HG03460 (cell line): ENCODE measurements around the gene PTGIS.
"Not testable (repeated sequence)": the region's sequence is repeated elsewhere in the genome, so short reads cannot be mapped to it uniquely, and the experiment has no call there.

ENCODE experiments used
- ATAC-seq: cut with Tn5 transposase; IDR thresholded peaks from one replicate; pipeline ENCODE4 v1.9.1; 2021; ENCODE audit not compliant: unreplicated experiment

Gene PTGIS

GRCh38 chr20:49567421-49568277, at the start of gene PTGIS:
PTGIS (minus strand) TSS chr20:49568137; CDS start chr20:49568116, 21 bp downstream.
- no peak for ATAC-seq

GRCh38 chr20:49617394-49617793, 49.5 kb upstream of the PTGIS start:
- not testable (repeated sequence) for ATAC-seq

- no peak for ATAC-seq
Measured at GRCh38 chr20:49616154-49617007, 48.4 kb upstream of the PTGIS start.

- no peak for ATAC-seq
Measured at GRCh38 chr20:49615401-49616153, 47.6 kb upstream of the PTGIS start.

- ATAC-seq: not testable (repeated sequence)
Measured at GRCh38 chr20:49615051-49615400, 47.1 kb upstream of the PTGIS start.

- no peak for ATAC-seq
Measured at GRCh38 chr20:49614338-49615050, 46.6 kb upstream of the PTGIS start.

GRCh38 chr20:49612127-49612738, 44.3 kb upstream of the PTGIS start:
- ATAC-seq: no peak

GRCh38 chr20:49611539-49612126, 43.7 kb upstream of the PTGIS start:
- ATAC-seq: not testable (repeated sequence)

- ATAC-seq: no peak
Measured at GRCh38 chr20:49610691-49611538, 43.0 kb upstream of the PTGIS start.

- no peak for ATAC-seq
Measured at GRCh38 chr20:49608752-49609670, 41.1 kb upstream of the PTGIS start.

GRCh38 chr20:49607568-49607967, 39.6 kb upstream of the PTGIS start:
- ATAC-seq: no peak

- no peak for ATAC-seq
Measured at GRCh38 chr20:49603209-49603627, 35.3 kb upstream of the PTGIS start.

GRCh38 chr20:49602345-49603208, 34.6 kb upstream of the PTGIS start:
- no peak for ATAC-seq

- ATAC-seq: no peak
Measured at GRCh38 chr20:49601153-49601924, 33.4 kb upstream of the PTGIS start.

GRCh38 chr20:49599746-49600113, 31.8 kb upstream of the PTGIS start:
- ATAC-seq: no peak

- ATAC-seq: no peak
Measured at GRCh38 chr20:49597825-49598395, 30.0 kb upstream of the PTGIS start.
